ENCODE data around the gene KIAA0513.

DNA sequence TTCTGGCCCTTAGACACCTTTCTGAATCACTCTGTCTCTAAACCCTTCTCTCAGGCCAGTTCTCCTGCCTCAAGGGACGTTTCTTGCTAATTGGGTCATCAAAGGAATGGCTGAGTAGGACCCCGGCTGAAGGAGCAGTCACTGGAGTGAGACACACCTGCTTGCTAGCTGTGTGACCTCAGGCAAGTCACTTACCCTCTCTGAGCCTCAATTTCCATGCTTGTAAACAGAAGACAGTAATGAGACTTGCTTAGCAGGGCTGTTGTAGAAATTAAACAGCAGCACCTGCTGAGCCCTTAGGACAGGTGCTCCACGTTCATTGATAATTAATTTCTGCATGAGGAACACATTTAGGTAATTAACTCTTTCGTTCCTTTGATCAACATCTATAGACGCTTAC lies 77.9 kb downstream of the KIAA0513 start:
- TF ChIP-seq EZH2 (IDR thresholded peaks at IDR 0.05; ENCODE audit: borderline replicate concordance, low read depth, low read length, severe bottlenecking) (no peak), POLR2A (IDR thresholded peaks at IDR 0.05; ENCODE audit: low read depth, low read length) (no peak), JUN (IDR thresholded peaks at IDR 0.05; ENCODE audit: borderline replicate concordance, insufficient read depth, insufficient read length, low read depth) (no peak), POLR2AphosphoS5 (IDR thresholded peaks at IDR 0.05; ENCODE audit: insufficient read depth, low read depth, low read length) (no peak), MYC (IDR thresholded peaks at IDR 0.05; ENCODE audit: low read depth, low read length) (no peak), GATA2 (IDR thresholded peaks at IDR 0.05; ENCODE audit: insufficient read depth, insufficient read length, low read depth, low read length) (no peak), FOS (IDR thresholded peaks at IDR 0.05; ENCODE audit: borderline replicate concordance, insufficient read depth, low read length) (no peak)
- TF ChIP-seq, protein P1, sequence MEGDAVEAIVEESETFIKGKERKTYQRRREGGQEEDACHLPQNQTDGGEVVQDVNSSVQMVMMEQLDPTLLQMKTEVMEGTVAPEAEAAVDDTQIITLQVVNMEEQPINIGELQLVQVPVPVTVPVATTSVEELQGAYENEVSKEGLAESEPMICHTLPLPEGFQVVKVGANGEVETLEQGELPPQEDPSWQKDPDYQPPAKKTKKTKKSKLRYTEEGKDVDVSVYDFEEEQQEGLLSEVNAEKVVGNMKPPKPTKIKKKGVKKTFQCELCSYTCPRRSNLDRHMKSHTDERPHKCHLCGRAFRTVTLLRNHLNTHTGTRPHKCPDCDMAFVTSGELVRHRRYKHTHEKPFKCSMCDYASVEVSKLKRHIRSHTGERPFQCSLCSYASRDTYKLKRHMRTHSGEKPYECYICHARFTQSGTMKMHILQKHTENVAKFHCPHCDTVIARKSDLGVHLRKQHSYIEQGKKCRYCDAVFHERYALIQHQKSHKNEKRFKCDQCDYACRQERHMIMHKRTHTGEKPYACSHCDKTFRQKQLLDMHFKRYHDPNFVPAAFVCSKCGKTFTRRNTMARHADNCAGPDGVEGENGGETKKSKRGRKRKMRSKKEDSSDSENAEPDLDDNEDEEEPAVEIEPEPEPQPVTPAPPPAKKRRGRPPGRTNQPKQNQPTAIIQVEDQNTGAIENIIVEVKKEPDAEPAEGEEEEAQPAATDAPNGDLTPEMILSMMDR (IDR thresholded peaks at IDR 0.05; ENCODE audit: extremely low read depth in 1 of 2, insufficient read depth in 1 of 2, low read depth in 1 of 2, low read length in 2 of 2), result no peak
- TF ChIP-seq, protein P2, sequence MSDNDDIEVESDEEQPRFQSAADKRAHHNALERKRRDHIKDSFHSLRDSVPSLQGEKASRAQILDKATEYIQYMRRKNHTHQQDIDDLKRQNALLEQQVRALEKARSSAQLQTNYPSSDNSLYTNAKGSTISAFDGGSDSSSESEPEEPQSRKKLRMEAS (IDR thresholded peaks at IDR 0.05; ENCODE audit: insufficient read depth, insufficient read length), result no peak

Data from endothelial cell of umbilical vein (primary cell).